ENCODE measurements around the gene MBD4. TPM values are rescaled to one million over a fixed set of nuclear protein-coding genes. Genes with fewer than 3 reads are reported as not detected.

The MBD4 gene
- total RNA-seq, 1 experiment from 2014 or later = 40.1 TPM

DNA sequence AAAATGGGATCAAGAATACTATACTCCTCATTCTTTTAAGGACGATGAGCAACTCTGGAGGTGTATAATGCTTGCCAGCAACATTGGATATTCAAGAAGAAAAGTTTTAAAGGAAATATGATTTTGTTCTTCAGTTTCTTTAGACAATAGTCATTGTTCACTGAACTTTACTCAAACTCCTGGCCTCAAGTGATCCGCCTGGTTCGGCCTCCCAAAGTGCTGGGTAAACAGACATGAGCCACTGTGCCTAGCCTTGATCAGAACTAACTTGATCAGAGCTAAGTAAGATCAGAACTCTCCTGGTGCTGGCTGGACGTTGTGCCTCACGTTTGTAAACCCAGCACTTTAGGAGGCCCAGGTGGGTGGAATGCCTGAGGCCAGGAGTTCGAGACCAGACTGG is 23.9 kb downstream of the MBD4 start:
- H3K4me1 Mint-ChIP-seq = peaks cover 12 to 16% of the 10 kb centered on the region in 2 experiments; a peak in 3 of 4 replicates
- Histone ChIP-seq H3K27ac (ENCODE audit: insufficient read length, low read depth, low read length) (no peak overlapping the region), H3K23ac (ENCODE audit: insufficient read length, low read depth, low read length) (no peak overlapping the region), H2AK5ac (ENCODE audit: insufficient read length, low read length) (no peak overlapping the region), H3K9ac (ENCODE audit: extremely low read depth, insufficient read length, low read length) (no peak overlapping the region), H2BK20ac (ENCODE audit: low read depth, low read length, poor library complexity, severe bottlenecking) (no peak overlapping the region), H4K20me1 (ENCODE audit: control insufficient read depth, insufficient read depth, insufficient read length) (no peaks in the 10 kb centered on the region), H2BK15ac (ENCODE audit: low read depth, low read length) (no peak overlapping the region), H3K4ac (ENCODE audit: low read depth, low read length) (no peak overlapping the region), H3T11ph (ENCODE audit: low read length) (no peak overlapping the region), H3K18ac (ENCODE audit: insufficient read length, low read depth, low read length) (no peak overlapping the region), H4K5ac (ENCODE audit: insufficient read length, low read depth, low read length) (no peak overlapping the region), H3K27me3 (ENCODE audit: insufficient read depth, low read length) (peaks cover 3% of the 10 kb centered on the region; the same call in 1 of the 2 replicates), H3K14ac (ENCODE audit: insufficient read depth, low read length) (no peak overlapping the region), H2BK120ac (ENCODE audit: low read depth, low read length, poor library complexity, severe bottlenecking) (no peak overlapping the region), H4K8ac (replicated peaks; ENCODE audit: insufficient read length, low read depth, low read length) (no peak overlapping the region), H2AFZ (ENCODE audit: low read length) (no peak overlapping the region), H2BK12ac (ENCODE audit: insufficient read length, low read depth, low read length) (no peak overlapping the region), H3K56ac (ENCODE audit: insufficient read length, low read depth, low read length) (no peak overlapping the region), H3K9me3 (ENCODE audit: control insufficient read depth, low read depth, low read length) (no peaks in the 10 kb centered on the region), H4K91ac (ENCODE audit: insufficient read length, low read depth, low read length) (no peak overlapping the region), H3K79me1 (ENCODE audit: insufficient read depth, low read depth, low read length, poor library complexity, severe bottlenecking) (no peaks in the 10 kb centered on the region), H3K4me2 (ENCODE audit: insufficient read depth, insufficient read length, low read length) (no peak overlapping the region), H3K4me1 (ENCODE audit: insufficient read depth, low read length) (no peaks in the 10 kb centered on the region), H2BK5ac (ENCODE audit: insufficient read length, low read length) (no peak overlapping the region), H3K23me2 (ENCODE audit: insufficient read length, low read depth, low read length, poor library complexity, severe bottlenecking) (no peaks in the 10 kb centered on the region), H3K79me2 (ENCODE audit: insufficient read depth, low read length) (no peaks in the 10 kb centered on the region)
- TF ChIP-seq, protein P1, sequence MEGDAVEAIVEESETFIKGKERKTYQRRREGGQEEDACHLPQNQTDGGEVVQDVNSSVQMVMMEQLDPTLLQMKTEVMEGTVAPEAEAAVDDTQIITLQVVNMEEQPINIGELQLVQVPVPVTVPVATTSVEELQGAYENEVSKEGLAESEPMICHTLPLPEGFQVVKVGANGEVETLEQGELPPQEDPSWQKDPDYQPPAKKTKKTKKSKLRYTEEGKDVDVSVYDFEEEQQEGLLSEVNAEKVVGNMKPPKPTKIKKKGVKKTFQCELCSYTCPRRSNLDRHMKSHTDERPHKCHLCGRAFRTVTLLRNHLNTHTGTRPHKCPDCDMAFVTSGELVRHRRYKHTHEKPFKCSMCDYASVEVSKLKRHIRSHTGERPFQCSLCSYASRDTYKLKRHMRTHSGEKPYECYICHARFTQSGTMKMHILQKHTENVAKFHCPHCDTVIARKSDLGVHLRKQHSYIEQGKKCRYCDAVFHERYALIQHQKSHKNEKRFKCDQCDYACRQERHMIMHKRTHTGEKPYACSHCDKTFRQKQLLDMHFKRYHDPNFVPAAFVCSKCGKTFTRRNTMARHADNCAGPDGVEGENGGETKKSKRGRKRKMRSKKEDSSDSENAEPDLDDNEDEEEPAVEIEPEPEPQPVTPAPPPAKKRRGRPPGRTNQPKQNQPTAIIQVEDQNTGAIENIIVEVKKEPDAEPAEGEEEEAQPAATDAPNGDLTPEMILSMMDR (conservative IDR thresholded peaks at IDR 0.05) = no peak
- no CpG with 5 or more reads among the region's 6 CpGs for WGBS (ENCODE audit: extremely low coverage, insufficient read length, low lambda C conversion rate)
- no peaks in the 10 kb centered on the region for H3K36me3 Mint-ChIP-seq (ENCODE audit: insufficient read depth in 1 of 3, low read depth in 3 of 3)
- H3K4me3 Mint-ChIP-seq = no peak overlapping the region; a peak in 1 of 5 replicates
- H3K27ac Mint-ChIP-seq = no peak overlapping the region
- DNase-seq = no peak
- H3K27me3 Mint-ChIP-seq (ENCODE audit: low read depth) = peaks cover 63% of the 10 kb centered on the region
- no peaks in the 10 kb centered on the region for H3K9me3 Mint-ChIP-seq

All from H9 (cell line).